Measurements from ENCODE around the gene ALKBH3.
A peak's percentile ranks its signal among the peaks of the same experiment; 100 is the strongest.

The ALKBH3 gene

DNA sequence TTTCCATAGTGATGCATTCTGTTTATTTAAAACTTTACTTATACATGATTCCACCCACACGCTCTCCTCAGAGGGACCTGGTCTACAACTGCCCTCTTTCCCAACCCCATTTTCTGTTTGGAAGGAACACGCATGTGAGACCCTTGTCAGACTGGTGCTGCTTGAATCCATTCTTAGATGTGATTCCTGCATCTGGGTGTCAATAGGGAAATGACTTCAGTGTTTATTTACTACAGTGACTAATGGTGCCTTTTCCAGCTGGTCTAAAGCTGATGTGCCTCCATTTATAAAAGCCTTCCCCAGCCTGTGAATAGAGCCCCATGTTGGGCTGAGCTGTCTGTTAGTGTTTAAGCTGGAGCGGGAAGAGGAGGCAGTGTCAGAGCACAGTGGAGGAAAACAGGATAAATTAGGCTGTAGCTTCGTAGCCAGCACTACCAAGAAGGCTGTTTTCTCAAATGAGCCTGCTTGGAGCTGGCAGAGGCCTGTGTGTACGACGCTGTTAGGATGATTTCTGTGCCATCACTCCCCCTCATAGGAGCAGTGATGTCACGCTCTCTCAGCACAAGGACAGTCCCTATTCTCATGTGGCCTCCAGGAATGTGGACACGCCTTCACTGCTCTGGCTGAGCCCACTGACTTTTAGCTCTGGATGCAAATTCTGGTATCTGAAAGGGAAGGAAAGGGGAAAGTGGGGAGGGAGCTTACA is 42.9 kb downstream of the ALKBH3 start:
- DNase-seq, result no peak

DNA sequence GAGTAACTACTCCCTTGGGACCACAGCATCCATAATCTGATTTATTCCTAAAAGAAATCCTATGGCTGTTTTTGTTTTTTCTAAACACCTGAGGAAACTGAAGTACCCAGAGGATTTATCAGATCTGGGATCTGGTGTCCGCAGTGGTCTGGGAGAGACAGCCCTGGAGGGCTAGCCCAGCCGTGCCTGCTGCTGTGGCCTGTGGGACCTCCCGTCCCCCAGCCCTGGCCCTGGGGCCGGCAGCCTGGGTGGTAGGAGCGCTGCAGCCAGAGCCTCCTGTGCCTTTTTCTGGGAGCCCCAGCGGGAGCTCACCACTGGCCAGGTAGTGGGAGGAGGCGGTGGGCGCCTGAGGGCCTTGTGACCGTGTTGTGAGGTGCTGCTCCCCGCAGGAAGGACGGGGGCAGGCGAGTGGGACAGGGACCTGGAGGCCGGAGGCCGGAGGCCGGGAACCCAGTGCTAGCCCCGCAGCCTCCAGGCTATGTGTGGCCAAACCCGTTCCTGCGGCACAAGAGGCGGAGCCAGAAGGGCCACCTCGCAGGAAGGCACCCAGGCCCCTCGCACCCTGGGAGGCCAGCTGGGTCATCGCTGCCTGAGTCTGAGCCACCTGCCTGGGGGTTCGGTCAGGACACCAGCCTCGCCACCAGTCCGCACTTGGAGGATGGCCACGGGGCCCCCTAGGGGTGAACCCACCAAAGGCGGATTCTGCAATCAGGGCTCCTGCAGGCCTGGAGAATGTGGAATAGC is 43.7 kb downstream of the ALKBH3 start:
- DNase-seq, result no peak

DNA sequence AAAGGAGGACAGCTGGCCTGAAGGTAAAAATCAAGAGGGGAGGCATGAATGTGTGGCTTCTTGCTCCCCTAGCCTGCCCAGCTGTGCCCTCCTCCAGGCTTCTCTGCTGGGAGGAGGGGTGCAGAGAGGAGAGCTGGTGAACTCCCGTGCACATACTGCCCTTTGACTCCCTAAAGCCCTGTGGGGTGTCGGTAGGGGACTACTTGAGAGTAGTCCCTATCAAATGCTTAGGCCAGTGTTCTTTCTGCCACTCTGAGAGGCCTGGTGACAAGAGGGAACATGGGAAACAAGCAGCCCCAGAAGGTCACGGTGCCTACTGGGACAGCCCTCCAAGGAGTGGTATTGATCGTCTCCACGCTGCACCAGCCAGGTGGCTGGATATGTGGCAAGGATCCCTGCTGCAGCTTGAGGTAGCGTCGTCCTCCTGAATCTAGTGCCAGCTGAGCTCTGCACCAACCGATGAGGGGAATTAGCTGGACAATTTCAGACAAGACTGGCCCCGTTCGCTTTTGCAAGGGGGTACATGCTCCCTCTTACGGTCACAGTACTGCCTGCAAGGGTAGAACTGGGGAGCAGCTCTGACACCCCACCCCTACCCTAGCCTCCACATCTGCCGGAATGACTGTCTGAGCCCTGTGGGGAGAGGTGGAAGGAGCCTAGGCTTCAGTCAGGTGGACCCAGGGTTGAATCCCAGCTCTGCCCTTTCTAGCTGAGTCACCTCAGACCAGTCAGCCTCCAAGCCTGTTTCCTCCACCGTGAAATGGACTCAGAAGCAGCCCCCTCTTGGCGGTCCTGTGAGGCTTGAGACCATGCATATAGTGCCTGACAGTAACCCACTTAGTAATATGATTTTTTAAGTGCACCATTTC is 44.7 kb downstream of the ALKBH3 start:
- no peak for DNase-seq

DNA sequence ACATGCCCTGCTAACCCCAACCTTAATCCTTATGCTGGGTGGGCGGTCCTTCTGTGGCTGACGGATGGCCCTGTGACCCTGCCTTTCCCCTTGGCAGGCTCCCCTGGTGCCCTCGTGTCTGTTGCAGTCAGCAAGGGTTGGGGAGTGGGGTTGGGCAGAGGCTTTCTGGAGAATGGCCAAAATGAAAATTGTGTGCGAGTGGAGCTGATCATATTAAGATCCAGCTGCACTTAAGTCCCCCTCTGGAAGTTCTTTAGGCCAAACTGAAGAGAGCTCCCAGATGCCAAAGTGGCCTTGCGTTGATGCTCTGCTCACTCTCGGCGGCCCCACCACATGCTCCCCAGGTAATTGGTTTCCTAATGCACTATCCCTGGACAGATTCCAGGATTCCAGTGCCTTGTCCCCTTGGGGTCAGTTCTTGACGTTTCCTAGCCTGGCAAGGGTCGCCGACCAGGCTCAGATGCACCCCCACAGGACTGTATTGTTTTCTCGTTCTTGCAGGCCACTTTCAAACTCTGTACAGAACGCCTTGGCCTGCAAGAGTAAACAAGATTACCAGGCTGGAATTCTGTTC is 45.4 kb downstream of the ALKBH3 start:
- DNase-seq, result no peak

DNA sequence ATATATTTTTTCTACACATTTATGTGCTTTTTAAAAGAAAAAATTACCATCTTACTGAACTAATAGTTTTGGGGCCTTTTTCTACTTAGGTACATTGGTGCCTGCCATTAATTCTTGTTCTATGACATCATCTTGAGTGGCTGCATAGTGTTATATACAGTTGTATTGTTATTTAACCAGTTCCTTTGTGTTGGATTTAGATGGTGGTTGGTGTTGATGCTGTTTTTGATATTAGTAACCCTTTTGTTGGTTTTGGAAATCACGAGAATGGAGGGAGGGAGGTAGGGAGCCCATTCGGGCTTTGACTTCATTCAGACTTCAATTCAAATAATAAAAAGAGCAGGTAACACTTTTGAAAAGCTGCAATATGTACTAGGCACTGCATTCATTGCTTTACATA is 46.4 kb downstream of the ALKBH3 start:
- DNase-seq, result no peak

DNA sequence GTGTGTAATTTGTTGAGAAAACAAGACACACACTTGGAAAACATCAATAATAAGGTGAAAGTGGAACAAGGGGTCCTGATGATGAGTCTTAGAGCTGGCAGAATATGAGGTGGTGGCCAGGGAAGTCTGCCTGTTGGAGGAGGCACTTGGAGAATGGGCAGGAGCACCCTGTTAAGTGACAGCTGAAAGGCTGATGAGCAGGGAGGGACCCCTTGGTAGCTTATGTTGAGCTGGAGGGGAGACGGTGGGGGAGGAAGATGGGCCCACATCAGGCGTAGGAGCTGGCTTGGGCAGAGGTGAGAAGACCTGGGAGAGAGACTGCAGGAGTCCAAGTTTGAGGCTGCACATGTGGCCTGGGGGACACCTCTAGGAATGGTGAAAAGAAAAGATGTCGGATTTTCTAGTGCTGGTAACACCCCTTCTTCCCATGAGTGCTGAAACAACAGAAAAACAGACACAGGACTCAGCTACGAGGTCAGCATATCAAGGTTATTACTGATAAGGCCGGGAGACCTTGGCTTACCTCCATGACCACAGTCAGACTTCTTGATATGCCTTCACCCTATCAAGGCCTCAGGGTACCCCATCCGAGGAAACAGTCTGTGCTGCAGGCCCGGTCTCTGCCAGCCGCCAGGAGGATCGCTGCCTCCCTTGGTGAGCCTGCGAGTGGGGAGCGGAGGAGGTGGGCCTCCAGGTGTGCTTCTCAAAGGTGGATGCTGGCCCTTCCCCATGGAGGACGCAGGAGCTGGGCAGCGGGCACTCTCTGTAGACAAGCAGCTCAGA is 47.5 kb downstream of the ALKBH3 start:
- DNase-seq, result no peak

DNA sequence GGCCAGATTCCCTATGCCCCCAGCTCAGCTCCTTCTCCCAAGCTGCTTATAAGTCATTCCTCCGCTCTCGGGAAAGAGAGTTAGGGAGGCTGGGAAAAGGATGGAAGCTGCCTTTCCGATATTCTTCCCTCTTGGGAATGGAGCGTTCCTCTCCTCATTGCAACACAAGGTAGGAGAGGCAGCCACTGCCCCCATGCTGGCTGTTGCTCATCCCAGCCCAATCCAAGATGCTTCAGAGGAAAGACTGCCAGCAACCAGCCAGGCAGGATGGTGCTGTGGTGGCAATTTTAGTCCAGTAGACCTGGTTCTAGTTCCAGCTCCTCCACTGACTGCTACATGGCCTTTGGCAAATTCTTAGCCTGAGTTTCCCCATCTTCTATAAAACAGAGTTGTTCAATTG is 48.1 kb downstream of the ALKBH3 start:
- no peak for DNase-seq

DNA sequence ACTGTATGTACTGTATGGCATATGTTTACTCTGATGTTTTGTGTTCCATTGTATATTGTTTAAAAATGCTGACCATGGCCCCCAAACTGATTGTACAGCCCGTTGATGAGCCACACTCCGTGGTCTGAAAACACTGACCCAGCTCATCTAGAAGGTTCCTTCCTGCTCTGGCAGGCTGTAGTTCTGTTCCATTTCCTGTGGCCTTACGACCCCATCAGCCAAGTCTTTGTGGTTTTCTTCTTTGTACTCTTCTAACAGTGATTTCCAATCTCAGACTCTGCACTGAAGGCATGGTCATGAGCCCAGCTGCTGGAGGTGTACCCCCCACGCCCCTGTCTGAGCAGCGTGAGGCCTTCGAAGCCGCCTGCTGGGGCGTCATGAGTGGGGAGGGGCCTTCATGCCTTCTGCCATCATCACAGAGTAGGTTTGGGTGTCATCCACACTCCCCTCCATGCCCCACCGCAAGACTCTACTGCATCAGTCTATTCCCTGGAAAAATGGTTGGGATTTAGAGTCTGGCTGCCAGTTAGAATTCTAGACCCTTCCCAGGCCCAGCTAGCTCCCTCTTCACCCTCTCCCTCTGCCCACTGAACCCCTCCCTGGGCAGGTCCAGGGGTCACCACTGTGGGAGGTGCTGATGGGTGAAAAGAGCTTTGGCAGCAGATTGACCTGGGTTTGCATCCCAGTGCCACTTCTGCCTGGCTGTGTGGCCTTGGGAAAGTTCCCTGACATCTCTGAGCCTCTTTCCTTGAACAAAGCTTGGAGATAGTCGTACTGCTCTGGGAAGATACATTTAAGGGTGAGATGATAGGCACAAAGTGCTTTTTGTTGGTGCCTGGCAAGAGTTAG is 50.5 kb downstream of the ALKBH3 start:
- DNase-seq, result no peak

DNA sequence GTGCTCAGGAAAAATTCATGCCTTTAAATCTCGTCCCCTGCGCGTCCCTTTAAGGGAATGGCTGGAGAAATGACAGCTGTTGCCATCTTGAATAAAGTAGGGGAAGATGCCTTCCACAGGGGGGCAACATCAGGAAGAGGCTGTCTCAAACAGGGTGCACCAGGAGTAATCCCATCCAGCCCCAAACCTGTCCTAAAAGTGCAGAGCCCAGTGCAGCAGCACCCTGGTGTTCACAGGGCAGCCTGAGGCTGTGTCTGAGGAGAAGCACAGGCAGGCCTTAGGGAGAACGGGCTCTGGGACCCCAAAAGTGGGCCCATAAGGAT is 51.0 kb downstream of the ALKBH3 start:
- DNase-seq, result no peak

DNA sequence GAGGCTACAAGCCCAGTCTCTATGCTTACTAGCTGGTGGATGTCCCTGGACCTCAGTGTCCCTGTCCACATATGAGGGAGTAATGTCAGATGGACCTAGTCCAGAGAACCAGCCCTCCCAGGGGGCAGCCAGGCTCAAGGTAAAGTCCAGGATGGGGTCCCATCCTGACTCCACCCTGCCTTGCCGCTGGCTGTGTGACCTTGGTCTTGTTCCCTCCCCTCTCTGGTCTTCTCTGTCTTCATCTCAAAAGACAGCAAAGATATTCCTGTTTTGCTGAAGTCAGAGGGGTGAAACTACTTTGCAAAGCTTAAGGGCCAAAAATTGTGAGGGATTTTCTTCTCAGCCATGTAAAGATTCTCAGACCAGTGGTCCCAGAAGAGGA is 52.6 kb downstream of the ALKBH3 start:
- DNase-seq, result no peak

DNA sequence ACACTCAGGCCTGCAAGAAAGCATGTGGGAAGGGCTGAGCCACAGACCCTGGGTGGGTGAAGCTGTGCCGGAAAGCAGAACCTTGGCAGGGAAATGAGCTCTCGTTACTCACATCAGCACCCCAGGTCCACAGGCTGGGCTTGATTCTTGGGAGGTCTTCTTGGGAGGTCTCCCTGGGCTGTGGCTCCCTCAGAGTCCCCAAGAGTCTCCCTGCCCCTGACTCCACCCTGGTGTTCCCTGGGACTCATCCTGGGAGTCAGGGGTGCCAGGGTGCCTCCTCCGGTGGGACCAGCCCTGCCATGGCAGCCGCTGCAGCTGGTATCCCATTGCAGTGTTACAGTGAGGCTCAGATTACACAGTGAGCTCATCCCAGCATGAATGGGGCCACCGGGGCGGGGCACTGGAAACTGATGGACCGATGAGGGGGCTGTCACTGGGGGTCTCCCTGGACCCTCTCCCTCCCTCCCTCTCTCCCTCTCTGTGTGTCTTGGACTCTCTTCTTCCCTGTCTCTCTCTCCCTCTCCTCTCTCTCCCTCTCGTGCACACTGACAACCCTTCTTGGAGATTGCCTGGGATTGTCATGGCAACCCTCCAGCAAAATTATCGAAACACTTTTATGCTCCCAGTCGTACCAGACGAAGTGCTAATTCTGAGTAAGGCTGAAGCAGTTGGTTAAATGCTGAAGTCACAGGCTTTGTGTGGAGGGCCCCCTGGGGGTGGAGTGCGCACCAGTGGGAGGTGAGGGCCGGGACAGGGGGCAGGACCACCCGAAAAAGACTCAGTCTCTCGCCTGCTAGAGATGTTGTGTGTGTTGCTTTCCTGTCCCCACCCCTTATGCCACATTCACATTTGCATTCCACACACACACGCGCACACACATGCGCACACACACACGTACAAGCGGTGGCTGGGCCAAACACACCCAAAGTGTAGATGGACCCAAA is 53.2 kb downstream of the ALKBH3 start:
- DNase-seq, result no peak

DNA sequence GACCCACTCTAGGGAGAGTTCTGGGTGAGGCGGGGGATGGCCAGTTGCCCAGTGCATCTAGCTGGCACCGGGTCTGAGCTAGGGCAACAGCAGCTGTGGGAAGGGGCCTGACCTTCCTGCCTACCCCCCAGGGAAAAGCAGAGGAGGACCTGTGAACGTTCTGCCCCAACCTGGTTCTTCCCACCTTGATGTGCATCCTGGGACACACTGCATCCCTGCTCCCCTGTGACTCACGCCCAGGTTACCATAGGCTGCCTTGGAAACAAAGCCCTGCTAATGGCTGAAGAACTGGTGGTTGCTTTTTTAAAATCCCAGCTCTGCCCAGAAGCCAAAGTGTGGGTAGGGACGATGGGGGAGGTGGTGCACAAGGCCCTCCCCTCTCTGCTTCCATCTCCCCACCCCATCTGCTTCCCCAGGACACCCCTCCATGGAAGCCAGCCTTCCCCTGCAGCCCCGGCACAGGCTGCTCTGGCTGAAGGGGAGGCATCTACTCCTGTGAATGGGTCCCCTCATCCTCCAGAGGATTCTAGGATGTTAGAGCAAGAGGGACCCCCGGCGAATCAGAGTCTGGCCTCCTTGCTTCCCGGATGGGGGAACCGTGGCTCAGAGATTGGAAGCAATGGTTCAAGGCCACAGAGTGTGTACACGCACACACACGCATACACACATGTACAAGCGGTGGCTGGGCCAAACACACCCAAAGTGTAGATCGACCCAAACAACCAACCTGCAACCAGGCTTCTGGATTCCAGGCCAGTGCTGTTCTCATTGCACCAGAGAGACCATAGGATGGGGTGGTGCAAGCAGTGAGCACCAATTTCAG is 54.2 kb downstream of the ALKBH3 start:
- no peak for DNase-seq

DNA sequence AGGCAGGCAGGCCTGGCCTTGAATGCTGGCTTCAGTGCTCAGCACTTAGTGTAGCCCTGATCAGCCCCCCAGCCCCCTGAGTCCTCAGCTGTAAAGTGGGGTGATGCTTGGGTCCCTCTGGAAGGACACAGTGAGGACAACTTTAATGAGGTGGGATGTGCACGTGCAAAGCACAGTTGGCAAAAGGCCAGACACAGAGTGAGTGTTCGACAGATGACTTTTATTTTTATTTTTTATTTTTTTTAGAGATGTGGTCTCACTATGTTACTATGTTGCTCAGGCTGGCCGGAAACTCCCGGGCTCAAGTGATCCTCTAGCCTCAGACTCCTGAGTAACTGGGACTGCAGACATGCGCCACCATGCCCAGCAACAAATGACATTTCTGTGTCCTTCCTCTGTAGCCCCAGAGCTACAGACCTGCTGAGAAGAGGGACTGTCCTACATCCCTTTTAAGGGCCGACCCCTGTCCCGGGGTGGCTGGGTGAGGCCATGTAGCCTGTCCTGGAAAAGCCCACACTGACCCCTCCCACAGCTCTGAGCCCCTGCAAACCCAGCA is 54.9 kb downstream of the ALKBH3 start:
- no peak for DNase-seq

DNA sequence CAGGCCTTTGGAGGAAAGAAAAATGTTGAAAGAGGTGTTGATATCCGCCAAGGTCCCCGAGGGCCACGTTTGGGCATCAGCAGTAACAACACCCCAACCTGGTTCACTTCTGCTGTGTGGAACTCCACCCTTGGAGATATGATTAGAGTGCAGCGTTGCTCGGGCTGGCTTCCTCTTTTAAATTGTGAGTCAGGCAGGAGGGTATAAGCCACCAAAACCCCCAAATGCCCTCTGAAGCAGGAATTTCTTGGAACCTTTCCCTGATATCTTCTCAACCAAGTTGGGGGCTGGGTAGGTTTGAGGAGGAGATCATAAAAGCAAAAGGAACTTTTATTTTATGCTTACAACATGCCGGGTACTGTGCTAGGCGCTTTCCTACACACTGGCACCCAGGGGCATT is 55.4 kb downstream of the ALKBH3 start:
- DNase-seq, result no peak

DNA sequence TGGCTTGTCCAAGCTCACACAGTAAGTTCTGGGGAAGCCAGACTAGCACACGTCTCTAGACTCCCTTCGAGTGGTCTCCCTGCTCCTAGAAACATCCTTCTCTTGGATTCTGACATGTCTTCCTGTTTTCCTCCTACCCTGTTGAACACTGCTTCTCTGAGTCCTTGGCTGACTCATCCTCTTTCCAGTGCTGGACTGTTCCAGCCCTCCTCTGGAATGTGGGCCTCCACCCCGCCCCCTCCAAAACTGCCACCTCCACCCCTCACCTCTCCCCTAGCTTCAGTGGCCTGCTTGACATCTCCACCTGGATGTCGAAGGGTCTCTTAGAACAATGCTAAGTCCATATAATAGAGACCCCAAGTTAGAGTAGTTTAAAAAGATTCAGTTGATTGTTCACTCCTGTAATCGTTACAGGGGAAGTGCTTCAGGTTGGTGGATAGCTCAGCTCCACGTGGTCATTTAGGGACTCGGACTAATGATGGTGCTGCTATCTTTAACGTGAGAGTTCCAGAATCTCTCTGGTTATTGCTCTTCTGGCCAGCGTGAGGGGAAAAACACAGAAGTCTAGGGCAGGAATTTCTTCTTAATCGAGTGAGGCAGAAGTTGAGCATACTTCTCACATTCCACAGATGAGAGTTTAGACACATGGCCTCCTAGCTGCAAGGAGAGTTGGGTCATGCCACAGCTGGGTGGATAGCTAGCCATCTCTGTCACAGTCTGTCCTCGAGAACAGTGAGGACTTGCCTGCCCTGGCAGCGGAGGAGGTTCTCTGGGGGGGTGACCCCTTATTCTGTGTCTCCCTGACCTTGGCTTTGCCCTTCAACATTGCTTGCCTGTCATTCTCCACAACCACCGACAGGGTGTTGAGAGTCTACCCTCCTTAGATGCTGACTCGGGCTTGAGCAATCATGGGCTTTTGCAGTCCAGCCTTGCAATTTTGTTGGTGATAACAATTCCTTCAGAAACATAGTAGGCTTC is 57.1 kb downstream of the ALKBH3 start:
- DNase-seq, result peak; percentile 24

DNA sequence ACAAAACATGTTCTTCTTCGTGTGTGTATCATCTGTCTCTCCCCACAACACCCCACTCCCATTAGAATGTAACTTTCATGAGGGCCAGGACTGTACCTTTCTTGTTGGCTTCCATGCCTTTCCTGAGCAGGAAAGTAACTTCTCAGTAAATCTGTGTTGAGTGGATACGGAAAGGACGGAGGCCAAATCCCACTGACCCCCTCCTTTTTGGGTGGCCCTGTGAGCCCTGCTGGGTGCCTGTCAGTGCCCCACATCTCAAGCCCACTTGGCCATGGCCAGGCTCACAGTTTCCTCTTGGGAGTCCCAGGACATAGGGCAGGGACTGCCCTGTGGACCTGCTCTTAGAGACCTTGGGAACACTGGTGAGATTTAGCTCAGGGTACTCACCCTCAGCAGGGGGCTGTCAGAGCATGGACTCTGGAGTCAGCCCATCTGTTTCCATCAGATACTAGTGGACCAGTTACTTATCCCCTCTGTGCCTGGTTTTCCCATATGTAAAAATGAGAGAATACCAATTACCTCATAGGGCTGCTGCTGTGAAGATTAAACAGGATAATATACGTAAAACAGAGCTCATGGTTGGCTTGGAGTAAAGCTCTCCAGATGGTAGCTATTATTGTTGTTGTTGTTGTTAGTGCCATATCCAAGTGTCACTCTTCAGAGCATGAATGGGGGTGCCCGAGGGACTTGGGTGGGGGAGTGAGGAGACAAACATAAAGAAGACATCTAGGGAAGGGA is 60.8 kb downstream of the ALKBH3 start:
- peak; percentile 43 for DNase-seq

DNA sequence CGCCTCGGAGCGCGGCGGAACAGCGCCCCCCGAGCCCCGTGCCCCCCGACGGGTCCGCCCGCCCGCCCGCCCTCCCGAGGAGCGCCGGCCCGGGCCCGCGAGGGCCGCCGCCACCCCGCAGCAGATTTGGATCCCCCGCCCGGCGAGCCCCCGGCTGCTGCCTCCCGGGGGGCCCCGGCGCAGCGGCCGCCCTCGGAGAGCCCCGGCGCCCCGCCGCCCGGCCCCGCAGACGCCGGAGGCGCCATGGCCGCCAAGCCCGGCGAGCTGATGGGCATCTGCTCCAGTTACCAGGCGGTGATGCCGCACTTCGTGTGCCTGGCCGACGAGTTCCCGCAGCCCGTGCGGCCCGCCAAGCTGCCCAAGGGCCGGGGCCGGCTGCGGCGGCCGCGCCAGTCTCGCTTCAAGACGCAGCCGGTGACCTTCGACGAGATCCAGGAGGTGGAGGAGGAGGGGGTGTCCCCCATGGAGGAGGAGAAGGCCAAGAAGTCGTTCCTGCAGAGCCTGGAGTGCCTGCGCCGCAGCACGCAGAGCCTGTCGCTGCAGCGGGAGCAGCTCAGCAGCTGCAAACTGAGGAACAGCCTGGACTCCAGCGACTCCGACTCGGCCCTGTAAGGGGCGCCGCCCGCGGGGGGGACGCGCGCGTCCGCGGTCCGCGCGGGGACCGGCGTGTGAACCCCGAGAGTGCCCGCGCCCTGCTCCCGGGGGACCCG is 62.2 kb downstream of the ALKBH3 start:
- peak; percentile 80 for DNase-seq
